Measurements from ENCODE around the gene TMPRSS11F.
"Not testable (repeated sequence)": the region's sequence is repeated elsewhere in the genome, so short reads cannot be mapped to it uniquely, and the experiment has no call there.

Gene TMPRSS11F

GRCh38 chr4:68129793-68130192, at the start of gene TMPRSS11F:
TSS of gene TMPRSS11F (minus strand) at chr4:68129869. CDS start at chr4:68129820, 49 bp downstream.
- DNase-seq: no peak

- DNase-seq: no peak
Measured at GRCh38 chr4:68176904-68177303, 47.2 kb upstream of the TMPRSS11F start.

- DNase-seq: no peak
Measured at GRCh38 chr4:68176500-68176899, 46.8 kb upstream of the TMPRSS11F start.

GRCh38 chr4:68175562-68176155, 46.0 kb upstream of the TMPRSS11F start:
- DNase-seq: peak; percentile 12 to 41

- not testable (repeated sequence) for DNase-seq
Measured at GRCh38 chr4:68174389-68174788, 44.7 kb upstream of the TMPRSS11F start.

- not testable (repeated sequence) for DNase-seq
Measured at GRCh38 chr4:68172147-68172546, 42.5 kb upstream of the TMPRSS11F start.

- no peak for DNase-seq
Measured at GRCh38 chr4:68167706-68168105, 38.0 kb upstream of the TMPRSS11F start.

- no peak for DNase-seq
Measured at GRCh38 chr4:68167166-68167565, 37.5 kb upstream of the TMPRSS11F start.

- no peak for DNase-seq
Measured at GRCh38 chr4:68163754-68164153, 34.1 kb upstream of the TMPRSS11F start.

- DNase-seq: no peak
Measured at GRCh38 chr4:68162196-68162595, 32.5 kb upstream of the TMPRSS11F start.

GRCh38 chr4:68152411-68152810, 22.7 kb upstream of the TMPRSS11F start:
- no peak for DNase-seq

GRCh38 chr4:68148800-68149685, 19.4 kb upstream of the TMPRSS11F start:
- DNase-seq: no peak

GRCh38 chr4:68147079-68147478, 17.4 kb upstream of the TMPRSS11F start:
- no peak for DNase-seq

GRCh38 chr4:68145261-68145660, 15.6 kb upstream of the TMPRSS11F start:
- DNase-seq: no peak

- no peak for DNase-seq
Measured at GRCh38 chr4:68141852-68142251, 12.2 kb upstream of the TMPRSS11F start.

GRCh38 chr4:68132342-68132741, 2.7 kb upstream of the TMPRSS11F start:
- no peak for DNase-seq

GRCh38 chr4:68124262-68124661, 5.4 kb downstream of the TMPRSS11F start:
- no peak for DNase-seq

- no peak for DNase-seq
Measured at GRCh38 chr4:68123525-68123924, 6.1 kb downstream of the TMPRSS11F start.

- no peak for DNase-seq
Measured at GRCh38 chr4:68119921-68120320, 9.7 kb downstream of the TMPRSS11F start.

GRCh38 chr4:68110441-68110840, 19.2 kb downstream of the TMPRSS11F start:
- DNase-seq: no peak

GRCh38 chr4:68109868-68110267, 19.8 kb downstream of the TMPRSS11F start:
- DNase-seq: no peak

GRCh38 chr4:68082758-68083157, 46.9 kb downstream of the TMPRSS11F start:
- DNase-seq: no peak

- DNase-seq: no peak
Measured at GRCh38 chr4:68079928-68080327, 49.7 kb downstream of the TMPRSS11F start.

GRCh38 chr4:68077737-68078136, 51.9 kb downstream of the TMPRSS11F start:
- DNase-seq: no peak

Measured in NCI-H1930 (cell line).